H1 (cell line): ENCODE measurements around the gene CHRDL2.

Source experiments
- ASH2L ChIP-seq: fragments of 200-600, 300-600 bp; sonication (generic); IDR thresholded peaks from one replicate; pipeline ENCODE4 v1.7.1; 2017; ENCODE audit warnings: low read length
- CBX8 ChIP-seq: fragments of 300-800, 300-1000 bp; sonication (generic); IDR thresholded peaks from 2 replicates; pipeline ENCODE4 v1.7.1; 2016; ENCODE audit warnings: low read depth, low read length, borderline replicate concordance
- CTCF ChIP-seq, 3 experiments: IDR thresholded peaks; 1 replicate in 2 of 3; 2 replicates in 1 of 3; pipeline versions ENCODE4 v1.5.1 to v1.6.1; 2011; ENCODE audit warnings: low read length in 3 of 3, mild to moderate bottlenecking in 3 of 3, inconsistent platforms in 2 of 3, low read depth in 1 of 3, moderate library complexity in 1 of 3; ENCODE audit not compliant: insufficient read depth in 1 of 3; ENCODE audit errors: control extremely low read depth in 1 of 3
- MAFK ChIP-seq: IDR thresholded peaks from 2 replicates; pipeline ENCODE4 v1.6.1; 2012; ENCODE audit warnings: low read depth, mild to moderate bottlenecking, improper control_type of control experiment, low read length
- RAD21 ChIP-seq, 2 experiments: IDR thresholded peaks in 1 of 2; conservative IDR thresholded peaks in 1 of 2; 2 replicates each; pipeline ENCODE4 v1.6.1; 2011; ENCODE audit warnings: low read depth in 2 of 2, low read length in 2 of 2, improper control_type of control experiment in 1 of 2, inconsistent platforms in 1 of 2, mild to moderate bottlenecking in 1 of 2, moderate library complexity in 1 of 2
- RFX5 ChIP-seq: IDR thresholded peaks from 2 replicates; pipeline ENCODE4 v1.6.1; 2011; ENCODE audit warnings: low read depth, low read length, improper control_type of control experiment, borderline replicate concordance
- SIRT6 ChIP-seq: IDR thresholded peaks from one replicate; pipeline ENCODE4 v1.7.1; 2012; ENCODE audit warnings: low read length, inconsistent platforms
- SP1 ChIP-seq: IDR thresholded peaks from 2 replicates; pipeline ENCODE4 v1.6.1; 2011; ENCODE audit warnings: low read depth, low read length
- USF2 ChIP-seq: IDR thresholded peaks from 2 replicates; pipeline ENCODE4 v1.6.1; 2011; ENCODE audit warnings: low read length, improper control_type of control experiment
- ZNF274 ChIP-seq: IDR thresholded peaks from 2 replicates; pipeline ENCODE4 v1.7.0; 2012; ENCODE audit warnings: low read length, borderline replicate concordance; ENCODE audit errors: extremely low read depth

- TF ChIP-seq RAD21 (IDR thresholded peaks at IDR 0.05 in 1 of 2, conservative IDR thresholded peaks at IDR 0.05 in 1 of 2; ENCODE audit: low read depth in 2 of 2, low read length in 2 of 2) (no peak), ZNF274 (no peak), CTCF (IDR thresholded peaks at IDR 0.05; ENCODE audit: control extremely low read depth in 1 of 3, insufficient read depth in 1 of 3, low read depth in 1 of 3, low read length in 3 of 3) (no peak), SP1 (no peak), MAFK (no peak), CBX8 (no peak), ASH2L (no peak), USF2 (no peak), SIRT6 (no peak), RFX5 (no peak)
These were observed 24.3 kb upstream of the CHRDL2 start for GRCh38 chr11:74755395-74755995.
